SU-DHL-6 (cell line): Measurements from ENCODE around the gene THSD4.

Experiments
- EZH2phosphoT487 ChIP-seq: fragments of 200-600 bp; sonication (generic), shearing (Covaris generic); conservative IDR thresholded peaks from 2 replicates; pipeline ENCODE4 v1.6.1; 2018; ENCODE audit warnings: mild to moderate bottlenecking, antibody characterized with exemption, low read length, moderate library complexity, mixed read lengths
- TF ChIP-seq, protein P1 (sequence below): fragments of 200-600 bp; sonication (generic); IDR thresholded peaks from one replicate; pipeline ENCODE4 v1.5.1; 2017; ENCODE audit warnings: antibody characterized with exemption, mild to moderate bottlenecking, low read length, moderate library complexity; ENCODE audit not compliant: insufficient read depth, poor library complexity, severe bottlenecking

DNA sequence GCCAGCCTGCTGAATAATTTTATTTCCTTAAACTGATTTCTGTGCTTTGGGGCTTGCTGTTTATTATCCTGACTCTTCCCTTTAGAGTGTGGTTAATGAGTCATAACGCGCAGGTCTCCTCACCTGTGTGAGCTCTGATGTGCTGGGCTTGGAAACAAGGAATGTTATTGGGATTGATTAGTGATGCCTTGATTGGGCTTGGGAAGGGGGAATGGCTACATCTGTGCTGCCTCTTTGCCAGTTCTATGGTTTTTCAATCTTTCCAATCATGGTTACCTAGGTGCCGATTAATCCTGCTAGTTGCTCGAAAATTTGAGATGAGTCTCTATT lies 161.0 kb downstream of the THSD4 start:
- TF ChIP-seq, protein P1, sequence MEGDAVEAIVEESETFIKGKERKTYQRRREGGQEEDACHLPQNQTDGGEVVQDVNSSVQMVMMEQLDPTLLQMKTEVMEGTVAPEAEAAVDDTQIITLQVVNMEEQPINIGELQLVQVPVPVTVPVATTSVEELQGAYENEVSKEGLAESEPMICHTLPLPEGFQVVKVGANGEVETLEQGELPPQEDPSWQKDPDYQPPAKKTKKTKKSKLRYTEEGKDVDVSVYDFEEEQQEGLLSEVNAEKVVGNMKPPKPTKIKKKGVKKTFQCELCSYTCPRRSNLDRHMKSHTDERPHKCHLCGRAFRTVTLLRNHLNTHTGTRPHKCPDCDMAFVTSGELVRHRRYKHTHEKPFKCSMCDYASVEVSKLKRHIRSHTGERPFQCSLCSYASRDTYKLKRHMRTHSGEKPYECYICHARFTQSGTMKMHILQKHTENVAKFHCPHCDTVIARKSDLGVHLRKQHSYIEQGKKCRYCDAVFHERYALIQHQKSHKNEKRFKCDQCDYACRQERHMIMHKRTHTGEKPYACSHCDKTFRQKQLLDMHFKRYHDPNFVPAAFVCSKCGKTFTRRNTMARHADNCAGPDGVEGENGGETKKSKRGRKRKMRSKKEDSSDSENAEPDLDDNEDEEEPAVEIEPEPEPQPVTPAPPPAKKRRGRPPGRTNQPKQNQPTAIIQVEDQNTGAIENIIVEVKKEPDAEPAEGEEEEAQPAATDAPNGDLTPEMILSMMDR: no peak
- TF ChIP-seq EZH2phosphoT487: no peak
